Testis (tissue), 2 donors: Measurements from ENCODE around the gene ADAM17.

Source experiments
- POLR2A ChIP-seq: fragments of 450-650 bp; IDR thresholded peaks from one replicate; pipeline ENCODE4 v1.6.1; 2017; ENCODE audit warnings: antibody characterized with exemption, mild to moderate bottlenecking, moderate library complexity
- TF ChIP-seq, protein P1 (sequence below), 3 experiments: fragments of 450-650 bp in 2 of 3; fragments of 200-600 bp in 1 of 3; sonication (generic) in 1 of 3; IDR thresholded peaks; one replicate each; pipeline ENCODE4 v1.5.1; 2016 to 2019; ENCODE audit warnings: antibody characterized with exemption in 3 of 3, mild to moderate bottlenecking in 2 of 3, moderate library complexity in 1 of 3

DNA sequence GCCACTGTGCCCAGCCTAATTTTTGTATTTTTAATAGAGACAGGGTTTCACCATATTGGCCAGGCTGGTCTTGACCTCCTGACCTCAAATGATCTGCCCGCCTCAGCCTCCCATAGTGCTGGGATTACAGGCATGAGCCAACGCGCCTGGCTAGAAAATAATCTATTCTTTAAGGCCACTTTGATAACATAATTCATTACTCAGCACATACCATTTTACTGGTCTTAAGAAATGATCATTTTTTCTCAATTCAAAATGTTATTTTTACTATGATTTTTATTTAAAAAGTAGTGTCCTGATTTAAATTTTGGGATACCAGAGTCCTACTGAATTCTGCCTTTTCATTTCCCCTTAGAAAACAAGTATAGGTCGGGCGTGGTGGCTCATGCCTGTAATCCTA lies 27.0 kb upstream of the ADAM17 start:
- TF ChIP-seq POLR2A, result no peak
- TF ChIP-seq, protein P1, sequence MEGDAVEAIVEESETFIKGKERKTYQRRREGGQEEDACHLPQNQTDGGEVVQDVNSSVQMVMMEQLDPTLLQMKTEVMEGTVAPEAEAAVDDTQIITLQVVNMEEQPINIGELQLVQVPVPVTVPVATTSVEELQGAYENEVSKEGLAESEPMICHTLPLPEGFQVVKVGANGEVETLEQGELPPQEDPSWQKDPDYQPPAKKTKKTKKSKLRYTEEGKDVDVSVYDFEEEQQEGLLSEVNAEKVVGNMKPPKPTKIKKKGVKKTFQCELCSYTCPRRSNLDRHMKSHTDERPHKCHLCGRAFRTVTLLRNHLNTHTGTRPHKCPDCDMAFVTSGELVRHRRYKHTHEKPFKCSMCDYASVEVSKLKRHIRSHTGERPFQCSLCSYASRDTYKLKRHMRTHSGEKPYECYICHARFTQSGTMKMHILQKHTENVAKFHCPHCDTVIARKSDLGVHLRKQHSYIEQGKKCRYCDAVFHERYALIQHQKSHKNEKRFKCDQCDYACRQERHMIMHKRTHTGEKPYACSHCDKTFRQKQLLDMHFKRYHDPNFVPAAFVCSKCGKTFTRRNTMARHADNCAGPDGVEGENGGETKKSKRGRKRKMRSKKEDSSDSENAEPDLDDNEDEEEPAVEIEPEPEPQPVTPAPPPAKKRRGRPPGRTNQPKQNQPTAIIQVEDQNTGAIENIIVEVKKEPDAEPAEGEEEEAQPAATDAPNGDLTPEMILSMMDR (IDR thresholded peaks at IDR 0.05), result no peak
